Memory B cell (primary cell): ENCODE results near the gene TCF4.

Experiments
- ATAC-seq: fragments of 150-1000 bp; cut with Tn5 transposase; 2 replicates; pipeline ENCODE4 v1.10.0; 2021; ENCODE audit warnings: low read depth, mild to moderate bottlenecking, moderate library complexity
- DNase-seq, 2 donors: peaks; one replicate each; pipeline ENCODE4 v3.0.0; 2022; ENCODE audit warnings: low spot score in 2 of 2
- H3K27ac Mint-ChIP-seq: one replicate; pipeline ENCODE4 v1.8.0; 2022; ENCODE audit warnings: mild to moderate bottlenecking, moderate library complexity, mixed read lengths
- H3K27me3 Mint-ChIP-seq: one replicate; pipeline ENCODE4 v1.8.0; 2022; ENCODE audit warnings: mixed read lengths
- H3K36me3 Mint-ChIP-seq: one replicate; pipeline ENCODE4 v1.8.0; 2022; ENCODE audit warnings: mild to moderate bottlenecking, mixed read lengths
- H3K4me1 Mint-ChIP-seq: one replicate; pipeline ENCODE4 v1.8.0; 2022; ENCODE audit warnings: mixed read lengths
- H3K4me3 Mint-ChIP-seq: one replicate; pipeline ENCODE4 v1.8.0; 2022; ENCODE audit warnings: mild to moderate bottlenecking, moderate library complexity, mixed read lengths
- H3K9me3 Mint-ChIP-seq: one replicate; pipeline ENCODE4 v1.8.0; 2022; ENCODE audit warnings: mixed read lengths

TCF4 gene

GRCh38 chr18:55603775-55604174 lies 15.8 kb upstream of the TCF4 start:
- DNase-seq (no peak), ATAC-seq (no peak)
- Mint-ChIP-seq H3K27ac (no peak overlapping the region), H3K4me1 (peaks cover 15% of the 10 kb centered on the region), H3K27me3 (peaks cover 5% of the 10 kb centered on the region), H3K4me3 (no peak overlapping the region), H3K9me3 (no peaks in the 10 kb centered on the region), H3K36me3 (no peaks in the 10 kb centered on the region)

GRCh38 chr18:55593888-55594287 lies 5.9 kb upstream of the TCF4 start:
- H3K27ac Mint-ChIP-seq: no peak overlapping the region
- ATAC-seq (no peak), DNase-seq (no peak)
- no peaks in the 10 kb centered on the region for H3K9me3 Mint-ChIP-seq
- H3K27me3 Mint-ChIP-seq: peaks cover 2% of the 10 kb centered on the region
- H3K4me3 Mint-ChIP-seq: no peak overlapping the region
- H3K36me3 Mint-ChIP-seq: no peaks in the 10 kb centered on the region
- H3K4me1 Mint-ChIP-seq: peaks cover 4% of the 10 kb centered on the region

GRCh38 chr18:55592572-55592971 lies 4.6 kb upstream of the TCF4 start:
- ATAC-seq (no peak), DNase-seq (no peak)
- Mint-ChIP-seq H3K4me3 (no peak overlapping the region), H3K36me3 (peaks cover 4% of the 10 kb centered on the region), H3K9me3 (no peaks in the 10 kb centered on the region), H3K4me1 (peaks cover 8% of the 10 kb centered on the region), H3K27ac (no peak overlapping the region), H3K27me3 (peaks cover 5% of the 10 kb centered on the region)

GRCh38 chr18:55592106-55592505 lies 4.1 kb upstream of the TCF4 start:
- no peaks in the 10 kb centered on the region for H3K9me3 Mint-ChIP-seq
- DNase-seq: no peak
- H3K36me3 Mint-ChIP-seq: peaks cover 4% of the 10 kb centered on the region
- no peak for ATAC-seq
- H3K4me1 Mint-ChIP-seq: peaks cover 10% of the 10 kb centered on the region
- no peak overlapping the region for H3K4me3 Mint-ChIP-seq
- H3K27ac Mint-ChIP-seq: no peak overlapping the region
- H3K27me3 Mint-ChIP-seq: peaks cover 5% of the 10 kb centered on the region

- peaks cover 21% of the 10 kb centered on the region for H3K4me1 Mint-ChIP-seq
These were observed 1.8 kb upstream of the TCF4 start for GRCh38 chr18:55589625-55590291.

GRCh38 chr18:55588870-55589595 lies 1.0 kb upstream of the TCF4 start:
- DNase-seq (no peak), ATAC-seq (no peak)
- peaks cover 4% of the 10 kb centered on the region for H3K36me3 Mint-ChIP-seq
- peaks cover 6% of the 10 kb centered on the region for H3K27me3 Mint-ChIP-seq
- H3K27ac Mint-ChIP-seq: peak overlapping the region; percentile 95
- no peaks in the 10 kb centered on the region for H3K9me3 Mint-ChIP-seq
- H3K4me1 Mint-ChIP-seq: peaks cover 21% of the 10 kb centered on the region
- peak overlapping the region; percentile 91 for H3K4me3 Mint-ChIP-seq

More at GRCh38 chr18:55589625-55590291, 1.8 kb upstream of the TCF4 start:
- peaks cover 4% of the 10 kb centered on the region for H3K36me3 Mint-ChIP-seq
- DNase-seq (peak; percentile 79 to 87), ATAC-seq (peak; percentile 84)
- H3K27me3 Mint-ChIP-seq: peaks cover 7% of the 10 kb centered on the region
- peak overlapping the region; percentile 91 for H3K4me3 Mint-ChIP-seq
- peak overlapping the region; percentile 95 for H3K27ac Mint-ChIP-seq
- no peaks in the 10 kb centered on the region for H3K9me3 Mint-ChIP-seq

GRCh38 chr18:55587418-55588110 lies 428 bp downstream of the TCF4 start:
- peak; percentile 40 for ATAC-seq
- peaks cover 21% of the 10 kb centered on the region for H3K4me1 Mint-ChIP-seq
- no peaks in the 10 kb centered on the region for H3K9me3 Mint-ChIP-seq
- peak overlapping the region; percentile 93 for H3K4me3 Mint-ChIP-seq
- H3K36me3 Mint-ChIP-seq: peaks cover 4% of the 10 kb centered on the region
- H3K27me3 Mint-ChIP-seq: peaks cover 7% of the 10 kb centered on the region
- no peak for DNase-seq
- H3K27ac Mint-ChIP-seq: peak overlapping the region; percentile 83

- ATAC-seq: no peak
- H3K36me3 Mint-ChIP-seq: peaks cover 4% of the 10 kb centered on the region
- H3K4me1 Mint-ChIP-seq: peaks cover 24% of the 10 kb centered on the region
- H3K9me3 Mint-ChIP-seq: no peaks in the 10 kb centered on the region
- peak overlapping the region; percentile 83 for H3K27ac Mint-ChIP-seq
- H3K4me3 Mint-ChIP-seq: peak overlapping the region; percentile 93
- no peak for DNase-seq
- peaks cover 7% of the 10 kb centered on the region for H3K27me3 Mint-ChIP-seq
These were observed 2.0 kb downstream of the TCF4 start for GRCh38 chr18:55585920-55586561.

- H3K4me3 Mint-ChIP-seq: peak overlapping the region; percentile 93
- no peak overlapping the region for H3K27ac Mint-ChIP-seq
- ATAC-seq: no peak
- no peak for DNase-seq
- peaks cover 7% of the 10 kb centered on the region for H3K27me3 Mint-ChIP-seq
- peaks cover 27% of the 10 kb centered on the region for H3K4me1 Mint-ChIP-seq
- H3K9me3 Mint-ChIP-seq: no peaks in the 10 kb centered on the region
- H3K36me3 Mint-ChIP-seq: peaks cover 4% of the 10 kb centered on the region
These were observed 2.7 kb downstream of the TCF4 start for GRCh38 chr18:55585065-55585919.

- H3K36me3 Mint-ChIP-seq: peaks cover 4% of the 10 kb centered on the region
- DNase-seq: no peak
- no peak for ATAC-seq
- H3K4me1 Mint-ChIP-seq: peaks cover 23% of the 10 kb centered on the region
- no peaks in the 10 kb centered on the region for H3K9me3 Mint-ChIP-seq
- H3K27ac Mint-ChIP-seq: no peak overlapping the region
- peaks cover 7% of the 10 kb centered on the region for H3K27me3 Mint-ChIP-seq
- no peak overlapping the region for H3K4me3 Mint-ChIP-seq
These were observed 3.8 kb downstream of the TCF4 start for GRCh38 chr18:55584201-55584600.

GRCh38 chr18:55582325-55582724 lies 5.7 kb downstream of the TCF4 start:
- no peak for DNase-seq
- no peak overlapping the region for H3K4me3 Mint-ChIP-seq
- ATAC-seq: no peak

GRCh38 chr18:55579501-55580270 lies 8.3 kb downstream of the TCF4 start:
- H3K36me3 Mint-ChIP-seq: no peaks in the 10 kb centered on the region
- no peak for DNase-seq
- H3K27me3 Mint-ChIP-seq: peaks cover 1% of the 10 kb centered on the region
- H3K9me3 Mint-ChIP-seq: no peaks in the 10 kb centered on the region
- no peak overlapping the region for H3K4me3 Mint-ChIP-seq
- no peak for ATAC-seq
- peaks cover 12% of the 10 kb centered on the region for H3K4me1 Mint-ChIP-seq
- H3K27ac Mint-ChIP-seq: no peak overlapping the region

More at GRCh38 chr18:55582325-55582724, 5.7 kb downstream of the TCF4 start:
- no peaks in the 10 kb centered on the region for H3K9me3 Mint-ChIP-seq
- H3K4me1 Mint-ChIP-seq: peaks cover 19% of the 10 kb centered on the region
- H3K36me3 Mint-ChIP-seq: no peaks in the 10 kb centered on the region
- H3K27ac Mint-ChIP-seq: no peak overlapping the region
- H3K27me3 Mint-ChIP-seq: peaks cover 4% of the 10 kb centered on the region
